GM23338 (cell line): ENCODE measurements around the gene TCERG1L.

Source experiments
- CTCF ChIP-seq, 2 experiments: fragments of 200-600 bp in 1 of 2; sonication (generic) in 1 of 2; conservative IDR thresholded peaks; 2 replicates each; pipeline versions ENCODE4 v1.5.1 to v1.6.1; 2016 to 2017; ENCODE audit warnings: antibody characterized with exemption in 2 of 2, low read depth in 2 of 2, mild to moderate bottlenecking in 2 of 2, moderate library complexity in 1 of 2
- EZH2 ChIP-seq: fragments of 200-600 bp; sonication (generic); IDR thresholded peaks from one replicate; pipeline ENCODE4 v1.8.0; 2017; ENCODE audit warnings: antibody characterized with exemption, mild to moderate bottlenecking, low read depth; ENCODE audit not compliant: unreplicated experiment
- NANOG ChIP-seq: IDR thresholded peaks from 2 replicates; pipeline ENCODE4 v1.6.1; 2016; ENCODE audit warnings: antibody characterized with exemption, borderline replicate concordance
- POLR2AphosphoS5 ChIP-seq: IDR thresholded peaks from 2 replicates; pipeline ENCODE4 v1.6.1; 2016; ENCODE audit warnings: antibody characterized with exemption, low read depth

GRCh38 chr10:131250454-131251145, 60.9 kb downstream of the TCERG1L start:
- TF ChIP-seq EZH2 (no peak), CTCF (conservative IDR thresholded peaks at IDR 0.05; ENCODE audit: low read depth in 2 of 2) (no peak), NANOG (no peak), POLR2AphosphoS5 (no peak)
